Muscle layer of colon (tissue), 2 donors: ENCODE measurements around the gene SLC22A17.

ENCODE experiments used
- H3K27ac ChIP-seq: one replicate; pipeline ENCODE4 v1.7.0; 2013; ENCODE audit warnings: low read depth, mild to moderate bottlenecking, low read length, moderate library complexity
- H3K27me3 ChIP-seq, 2 donors: one replicate each; pipeline ENCODE4 v1.7.0; 2013; ENCODE audit warnings: low read length in 2 of 2, mild to moderate bottlenecking in 2 of 2; ENCODE audit not compliant: insufficient read depth in 2 of 2, control insufficient read depth in 1 of 2
- H3K36me3 ChIP-seq: one replicate; pipeline ENCODE4 v1.7.0; 2013; ENCODE audit warnings: mild to moderate bottlenecking, low read length; ENCODE audit not compliant: insufficient read depth
- H3K4me1 ChIP-seq: one replicate; pipeline ENCODE4 v1.7.0; 2013; ENCODE audit warnings: mild to moderate bottlenecking, low read length; ENCODE audit not compliant: insufficient read depth
- H3K4me3 ChIP-seq, 2 donors: one replicate each; pipeline ENCODE4 v1.7.0; 2013; ENCODE audit warnings: low read length in 2 of 2, low read depth in 1 of 2, mild to moderate bottlenecking in 1 of 2, moderate library complexity in 1 of 2
- H3K9ac ChIP-seq: one replicate; pipeline ENCODE4 v1.7.0; 2013; ENCODE audit warnings: low read length
- H3K9me3 ChIP-seq: one replicate; pipeline ENCODE4 v1.7.0; 2013; ENCODE audit warnings: mild to moderate bottlenecking, low read length
- donor health status: abdominal sarcoma.
- donor health status: Adenocarcinoma of cecum.

The SLC22A17 gene

GRCh38 chr14:23380197-23380914, 27.7 kb upstream of the SLC22A17 start:
- Histone ChIP-seq H3K4me3 (no peak overlapping the region), H3K27me3 (no peaks in the 10 kb centered on the region), H3K9me3 (no peaks in the 10 kb centered on the region), H3K27ac (no peak overlapping the region), H3K36me3 (no peaks in the 10 kb centered on the region), H3K4me1 (no peaks in the 10 kb centered on the region), H3K9ac (no peak overlapping the region)

GRCh38 chr14:23379366-23380196, 26.9 kb upstream of the SLC22A17 start:
- no peaks in the 10 kb centered on the region for H3K36me3 ChIP-seq
- no peaks in the 10 kb centered on the region for H3K27me3 ChIP-seq
- H3K9me3 ChIP-seq = no peaks in the 10 kb centered on the region
- H3K4me1 ChIP-seq = no peaks in the 10 kb centered on the region
- H3K9ac ChIP-seq = no peak overlapping the region
- no peak overlapping the region for H3K27ac ChIP-seq
- no peak overlapping the region for H3K4me3 ChIP-seq

DNA sequence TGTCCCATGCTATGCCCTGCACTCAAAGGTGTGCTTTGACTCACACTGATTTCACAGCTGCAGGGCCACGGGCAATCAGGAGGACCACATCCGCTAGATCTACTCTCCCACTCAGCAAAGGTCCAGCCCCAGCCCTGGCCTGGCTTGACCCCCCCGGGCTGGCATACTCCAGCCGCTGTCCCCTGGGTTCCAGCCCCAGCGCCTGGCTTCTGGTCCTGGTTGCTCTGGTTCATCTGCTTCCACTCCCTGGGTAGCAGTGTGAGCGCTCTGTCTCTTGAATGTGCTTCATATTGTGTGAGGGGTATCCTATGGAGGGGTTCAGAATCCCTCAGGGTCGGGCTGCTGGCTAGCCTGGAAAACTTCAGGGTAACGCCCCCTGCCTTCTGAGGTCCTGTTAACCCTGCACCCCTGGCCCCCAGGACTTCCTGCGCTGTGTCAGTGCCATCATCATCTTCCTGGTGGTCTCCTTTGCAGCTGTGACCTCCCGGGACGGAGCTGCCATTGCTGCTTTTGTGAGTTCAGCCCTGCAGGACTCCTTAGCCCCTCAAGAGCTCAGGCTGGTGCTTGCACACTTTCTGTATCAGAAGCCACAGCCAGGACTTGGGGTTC, 26.0 kb upstream of the SLC22A17 start:
- H3K9ac ChIP-seq = no peak overlapping the region
- H3K9me3 ChIP-seq = no peaks in the 10 kb centered on the region
- H3K4me3 ChIP-seq = no peak overlapping the region
- H3K4me1 ChIP-seq = no peaks in the 10 kb centered on the region
- no peak overlapping the region for H3K27ac ChIP-seq
- no peaks in the 10 kb centered on the region for H3K36me3 ChIP-seq
- no peaks in the 10 kb centered on the region for H3K27me3 ChIP-seq

- H3K9me3 ChIP-seq = no peaks in the 10 kb centered on the region
- H3K9ac ChIP-seq = no peak overlapping the region
- no peaks in the 10 kb centered on the region for H3K36me3 ChIP-seq
- H3K27ac ChIP-seq = no peak overlapping the region
- no peaks in the 10 kb centered on the region for H3K4me1 ChIP-seq
- no peak overlapping the region for H3K4me3 ChIP-seq
- H3K27me3 ChIP-seq = no peaks in the 10 kb centered on the region
These were observed 25.2 kb upstream of the SLC22A17 start for GRCh38 chr14:23377573-23378563.

- H3K4me3 ChIP-seq = peak overlapping the region in 1 of 2 donors; percentile 35
- H3K9me3 ChIP-seq = no peaks in the 10 kb centered on the region
- H3K9ac ChIP-seq = no peak overlapping the region
- no peak overlapping the region for H3K27ac ChIP-seq
- no peaks in the 10 kb centered on the region for H3K4me1 ChIP-seq
- no peaks in the 10 kb centered on the region for H3K27me3 ChIP-seq
- H3K36me3 ChIP-seq = no peaks in the 10 kb centered on the region
These were observed 24.5 kb upstream of the SLC22A17 start for GRCh38 chr14:23377198-23377550.

DNA sequence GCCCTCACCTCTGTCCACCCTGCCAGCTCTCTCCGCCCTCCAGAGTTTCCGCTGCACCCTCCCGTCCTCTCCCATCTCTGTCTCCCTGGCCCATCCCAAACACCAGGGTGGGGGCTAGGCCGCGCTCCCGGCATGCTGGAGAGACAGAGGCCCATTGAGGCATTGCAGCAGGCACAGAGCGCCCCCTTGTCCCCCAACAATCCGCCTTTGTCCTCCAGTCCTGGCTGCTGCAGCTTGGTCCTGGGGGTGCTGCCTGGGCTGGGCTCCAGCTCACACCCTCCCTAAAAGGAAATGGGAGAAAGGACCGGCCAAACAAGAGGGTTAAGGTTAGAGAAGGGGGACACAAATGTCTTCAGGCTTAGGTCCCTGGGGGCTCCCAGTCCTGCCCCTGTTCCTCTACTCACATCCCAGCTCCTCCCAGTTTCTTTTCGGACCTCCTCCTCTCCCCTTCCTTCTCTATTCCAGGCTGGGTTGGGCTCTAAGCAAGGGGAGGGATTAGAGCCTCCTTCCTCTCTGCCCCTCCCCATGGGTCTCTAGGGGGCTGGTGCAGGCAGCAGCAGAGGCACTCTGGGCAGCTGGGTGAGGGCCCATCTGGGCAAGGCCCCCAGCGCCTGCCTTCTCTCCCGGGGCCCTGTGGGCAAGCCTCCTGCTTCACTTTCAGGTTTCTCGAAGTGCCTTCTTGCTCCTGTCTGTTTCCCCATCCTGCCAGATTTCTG, 24.0 kb upstream of the SLC22A17 start, which contains the start of gene CMTM5:
Gene CMTM5 (plus strand): TSS at position 565 of the 716 bp plus-strand sequence. CDS start 206 bp downstream, outside the sequence.
- Histone ChIP-seq H3K4me3 (peak within 1 kb of the TSS in 1 of 2 donors; percentile 35), H3K4me1 (no peaks in the 10 kb centered on the region), H3K36me3 (no peaks in the 10 kb centered on the region), H3K27me3 (no peaks in the 10 kb centered on the region), H3K27ac (no peak within 1 kb of the TSS), H3K9ac (no peak within 1 kb of the TSS), H3K9me3 (no peaks in the 10 kb centered on the region)

GRCh38 chr14:23375527-23376251, 23.0 kb upstream of the SLC22A17 start:
- no peaks in the 10 kb centered on the region for H3K27me3 ChIP-seq
- no peaks in the 10 kb centered on the region for H3K4me1 ChIP-seq
- no peak overlapping the region for H3K27ac ChIP-seq
- H3K9ac ChIP-seq = no peak overlapping the region
- no peaks in the 10 kb centered on the region for H3K36me3 ChIP-seq
- H3K9me3 ChIP-seq = no peaks in the 10 kb centered on the region
- no peak overlapping the region for H3K4me3 ChIP-seq

DNA sequence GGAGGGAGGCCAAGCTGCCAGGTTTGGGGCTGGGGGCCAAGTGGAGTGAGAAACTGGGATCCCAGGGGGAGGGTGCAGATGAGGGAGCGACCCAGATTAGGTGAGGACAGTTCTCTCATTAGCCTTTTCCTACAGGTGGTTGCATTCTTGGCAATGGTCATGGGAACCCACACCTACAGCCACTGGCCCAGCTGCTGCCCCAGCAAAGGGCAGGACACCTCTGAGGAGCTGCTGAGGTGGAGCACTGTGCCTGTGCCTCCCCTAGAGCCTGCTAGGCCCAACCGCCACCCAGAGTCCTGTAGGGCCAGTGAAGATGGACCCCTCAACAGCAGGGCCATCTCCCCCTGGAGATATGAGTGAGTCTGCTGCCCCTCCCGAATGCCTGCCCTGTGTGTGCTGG, 20.4 kb upstream of the SLC22A17 start:
- H3K4me1 ChIP-seq = no peaks in the 10 kb centered on the region
- no peaks in the 10 kb centered on the region for H3K9me3 ChIP-seq
- no peak overlapping the region for H3K9ac ChIP-seq
- H3K4me3 ChIP-seq = no peak overlapping the region
- no peak overlapping the region for H3K27ac ChIP-seq
- H3K27me3 ChIP-seq = no peaks in the 10 kb centered on the region
- no peaks in the 10 kb centered on the region for H3K36me3 ChIP-seq

GRCh38 chr14:23372509-23372908, 19.8 kb upstream of the SLC22A17 start, which contains the start of gene IL25:
TSS of gene IL25 (plus strand) at chr14:23372809.
- no peak within 1 kb of the TSS for H3K27ac ChIP-seq
- no peaks in the 10 kb centered on the region for H3K36me3 ChIP-seq
- no peak within 1 kb of the TSS for H3K4me3 ChIP-seq
- H3K9ac ChIP-seq = no peak within 1 kb of the TSS
- H3K27me3 ChIP-seq = no peaks in the 10 kb centered on the region
- no peaks in the 10 kb centered on the region for H3K9me3 ChIP-seq
- no peaks in the 10 kb centered on the region for H3K4me1 ChIP-seq

GRCh38 chr14:23371865-23372264, 19.2 kb upstream of the SLC22A17 start:
- Histone ChIP-seq H3K36me3 (no peaks in the 10 kb centered on the region), H3K4me1 (peaks cover 3% of the 10 kb centered on the region), H3K27me3 (no peaks in the 10 kb centered on the region), H3K4me3 (no peak overlapping the region), H3K9me3 (no peaks in the 10 kb centered on the region), H3K9ac (no peak overlapping the region), H3K27ac (no peak overlapping the region)
